Loucy (cell line): ENCODE results near the gene TMOD4.

Experiments used
- H2AFZ ChIP-seq: fragments of 200-600 bp; sonication (generic); 2 replicates; pipeline ENCODE4 v1.6.0; 2016; ENCODE audit warnings: antibody characterized with exemption, mild to moderate bottlenecking, low read length, moderate library complexity
- H3F3A ChIP-seq: fragments of 200-600 bp; 2 replicates; pipeline ENCODE4 v1.6.0; 2016; ENCODE audit warnings: antibody characterized with exemption, low read depth, mild to moderate bottlenecking
- H3K27me3 ChIP-seq: fragments of 200-600 bp; sonication (generic); 2 replicates; pipeline ENCODE4 v1.6.1; 2014; ENCODE audit warnings: low read length, mild to moderate bottlenecking; ENCODE audit not compliant: insufficient read depth, poor library complexity, severe bottlenecking
- H3K36me3 ChIP-seq: fragments of 200-600 bp; sonication (generic); 2 replicates; pipeline ENCODE4 v1.6.1; 2016; ENCODE audit warnings: low read length; ENCODE audit not compliant: insufficient read depth
- H3K4me1 ChIP-seq: fragments of 200-600 bp; sonication (generic); 2 replicates; pipeline ENCODE4 v1.5.1; 2014; ENCODE audit warnings: low read length, mild to moderate bottlenecking; ENCODE audit not compliant: insufficient read depth, poor library complexity, severe bottlenecking
- H3K4me2 ChIP-seq: fragments of 200-600 bp; sonication (generic); 2 replicates; pipeline ENCODE4 v1.6.0; 2014; ENCODE audit warnings: antibody characterized with exemption, low read length, low read depth, mild to moderate bottlenecking; ENCODE audit not compliant: poor library complexity, severe bottlenecking
- H3K4me3 ChIP-seq: fragments of 200-600 bp; sonication (generic); 2 replicates; pipeline ENCODE4 v1.5.1; 2014; ENCODE audit warnings: low read length, mild to moderate bottlenecking, mixed read lengths; ENCODE audit not compliant: poor library complexity, severe bottlenecking
- H3K79me2 ChIP-seq: fragments of 200-600 bp; sonication (generic); 2 replicates; pipeline ENCODE4 v1.6.1; 2014; ENCODE audit warnings: low read length; ENCODE audit not compliant: insufficient read depth
- H3K9ac ChIP-seq: fragments of 200-600 bp; sonication (generic); 2 replicates; pipeline ENCODE4 v1.6.0; 2014; ENCODE audit warnings: mild to moderate bottlenecking, low read depth, low read length, moderate library complexity; ENCODE audit not compliant: poor library complexity, severe bottlenecking
- H3K9me2 ChIP-seq: fragments of 200-600 bp; sonication (generic); replicated peaks from 2 replicates; pipeline ENCODE4 v1.6.1; 2016; ENCODE audit warnings: low read depth, low read length, mixed read lengths
- H3K9me3 ChIP-seq: fragments of 200-600 bp; sonication (generic); 2 replicates; pipeline ENCODE4 v1.6.1; 2014; ENCODE audit warnings: mild to moderate bottlenecking, antibody characterized with exemption, low read length, low read depth; ENCODE audit not compliant: insufficient read depth
- H4K20me1 ChIP-seq: fragments of 200-600 bp; sonication (generic); 2 replicates; pipeline ENCODE4 v1.6.0; 2014; ENCODE audit warnings: antibody characterized with exemption, low read length, mild to moderate bottlenecking; ENCODE audit not compliant: insufficient read depth, poor library complexity, severe bottlenecking
- CTCF ChIP-seq: fragments of 200-600 bp; sonication (generic); conservative IDR thresholded peaks from 2 replicates; pipeline ENCODE4 v1.5.1; 2014; ENCODE audit warnings: mild to moderate bottlenecking, antibody characterized with exemption, low read length
- EZH2phosphoT487 ChIP-seq: fragments of 200-600 bp; IDR thresholded peaks from 2 replicates; pipeline ENCODE4 v1.6.1; 2018; ENCODE audit warnings: antibody characterized with exemption, mild to moderate bottlenecking, moderate library complexity, borderline replicate concordance

The TMOD4 gene

GRCh38 chr1:151131701-151132334 is 44.0 kb downstream of the TMOD4 start:
- no peak overlapping the region for H3K4me2 ChIP-seq
- TF ChIP-seq CTCF (no peak), EZH2phosphoT487 (no peak)

GRCh38 chr1:151130987-151131586 is 44.7 kb downstream of the TMOD4 start:
- Histone ChIP-seq H3K9me3 (no peaks in the 10 kb centered on the region), H3K4me1 (no peaks in the 10 kb centered on the region), H2AFZ (no peak overlapping the region), H4K20me1 (no peaks in the 10 kb centered on the region), H3K9ac (no peak overlapping the region), H3K36me3 (no peaks in the 10 kb centered on the region), H3K4me3 (no peak overlapping the region), H3K27me3 (no peaks in the 10 kb centered on the region), H3K9me2 (no peaks in the 10 kb centered on the region), H3K4me2 (no peak overlapping the region), H3F3A (no peaks in the 10 kb centered on the region), H3K79me2 (no peaks in the 10 kb centered on the region)
- no peak for TF ChIP-seq CTCF
- no peak for TF ChIP-seq EZH2phosphoT487

More at GRCh38 chr1:151131701-151132334, 44.0 kb downstream of the TMOD4 start:
- Histone ChIP-seq H2AFZ (no peak overlapping the region), H3F3A (no peaks in the 10 kb centered on the region), H3K4me3 (no peak overlapping the region), H3K27me3 (no peaks in the 10 kb centered on the region), H3K9ac (no peak overlapping the region), H3K4me1 (no peaks in the 10 kb centered on the region), H3K9me2 (no peaks in the 10 kb centered on the region), H3K9me3 (no peaks in the 10 kb centered on the region), H3K36me3 (no peaks in the 10 kb centered on the region), H3K79me2 (no peaks in the 10 kb centered on the region), H4K20me1 (no peaks in the 10 kb centered on the region)

- Histone ChIP-seq H3K27me3 (no peaks in the 10 kb centered on the region), H3K9me3 (no peaks in the 10 kb centered on the region), H3K36me3 (no peaks in the 10 kb centered on the region), H4K20me1 (no peaks in the 10 kb centered on the region), H3K4me1 (no peaks in the 10 kb centered on the region), H3K9me2 (no peaks in the 10 kb centered on the region), H3K4me2 (no peak overlapping the region), H3K79me2 (no peaks in the 10 kb centered on the region), H3K4me3 (no peak overlapping the region), H3F3A (no peaks in the 10 kb centered on the region), H2AFZ (no peak overlapping the region), H3K9ac (no peak overlapping the region)
- TF ChIP-seq EZH2phosphoT487 (no peak), CTCF (no peak)
Measured at GRCh38 chr1:151128800-151129199, 47.0 kb downstream of the TMOD4 start.
